HG03060 (cell line): ENCODE measurements around the gene S100A14.
"Not testable (repeated sequence)": the region's sequence is repeated elsewhere in the genome, so short reads cannot be mapped to it uniquely, and the experiment has no call there.

ENCODE experiments used
- ATAC-seq: cut with Tn5 transposase; IDR thresholded peaks from one replicate; pipeline ENCODE4 v1.9.1; 2021; ENCODE audit warnings: low read depth, moderate number of reproducible peaks; ENCODE audit not compliant: unreplicated experiment

Gene S100A14

DNA sequence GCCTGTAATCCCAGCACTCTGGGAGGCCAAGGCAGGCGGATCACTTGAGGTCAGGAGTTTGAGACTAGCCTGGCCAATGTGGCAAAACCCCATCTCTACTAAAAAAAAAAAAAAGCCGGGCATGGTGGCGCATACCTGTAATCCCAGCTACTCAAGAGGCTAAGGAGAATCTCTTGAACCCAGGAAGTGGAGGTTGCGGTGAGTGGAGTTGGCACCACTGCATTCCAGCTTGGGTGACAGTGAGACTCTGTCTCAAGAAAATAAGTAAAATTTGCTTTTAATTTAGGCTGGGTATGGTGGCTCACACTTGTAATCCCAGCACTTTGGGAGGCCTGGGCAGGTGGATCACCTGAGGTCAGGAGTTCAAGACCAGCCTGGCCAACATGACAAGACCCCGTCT is 24.1 kb upstream of the S100A14 start:
- not testable (repeated sequence) for ATAC-seq

DNA sequence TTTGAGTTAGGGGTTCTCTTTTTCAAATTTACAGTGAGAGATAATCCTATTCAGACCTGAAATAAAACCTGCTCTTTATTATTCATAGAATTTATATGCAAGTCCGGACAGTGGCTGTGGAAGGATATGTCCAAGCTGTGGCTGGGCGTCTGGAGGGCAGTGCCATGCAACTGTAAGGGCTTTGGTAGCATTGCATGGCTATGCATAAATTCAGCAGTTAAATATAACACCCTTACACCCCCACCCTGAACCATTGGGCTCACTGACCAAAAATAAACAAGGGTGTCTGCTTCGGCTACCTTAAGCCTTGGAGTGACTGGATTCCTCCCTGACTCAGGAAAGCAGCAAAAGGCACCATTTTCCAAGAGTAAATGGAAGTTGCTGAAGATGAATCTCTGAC is 23.2 kb upstream of the S100A14 start:
- ATAC-seq, result no peak

DNA sequence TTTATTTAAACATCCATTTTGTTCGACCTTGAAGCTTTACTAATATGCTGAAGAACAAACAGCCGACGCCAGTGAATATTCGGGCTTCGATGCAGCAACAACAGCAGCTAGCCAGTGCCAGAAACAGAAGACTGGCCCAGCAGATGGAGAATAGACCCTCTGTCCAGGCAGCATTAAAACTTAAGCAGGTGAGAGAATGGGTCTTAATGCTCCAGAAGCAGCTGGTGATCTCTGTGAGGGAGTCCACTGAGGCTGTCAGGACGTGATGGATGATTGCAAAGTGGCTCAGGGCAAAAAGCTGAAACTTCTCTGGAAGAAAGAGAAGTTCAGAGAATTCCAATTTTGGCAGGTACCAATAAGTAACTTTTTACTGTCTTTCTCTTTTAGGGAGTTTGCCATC is 22.1 kb upstream of the S100A14 start:
- no peak for ATAC-seq

- ATAC-seq, result no peak
Measured at GRCh38 chr1:153636312-153636711, 20.2 kb upstream of the S100A14 start.

DNA sequence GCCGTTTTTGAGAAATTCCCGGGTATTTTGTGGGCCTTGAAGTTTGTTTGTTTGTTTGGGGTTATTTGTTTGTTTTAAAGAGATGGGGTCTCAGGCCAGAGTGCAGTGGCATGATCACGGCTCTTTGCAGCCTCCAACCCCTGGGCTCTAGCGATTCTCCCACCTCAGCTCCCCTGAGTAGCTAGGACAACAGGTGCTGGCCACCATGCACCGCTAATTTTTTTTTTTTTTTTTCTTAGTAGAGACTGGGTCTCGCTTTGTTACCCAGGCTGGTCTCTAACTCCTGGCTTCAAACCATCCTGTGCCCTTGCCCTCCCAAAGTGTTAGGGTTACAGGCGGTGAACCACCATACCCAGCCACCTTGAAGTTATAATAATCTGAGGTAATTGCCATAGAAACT is 19.7 kb upstream of the S100A14 start:
- no peak for ATAC-seq

DNA sequence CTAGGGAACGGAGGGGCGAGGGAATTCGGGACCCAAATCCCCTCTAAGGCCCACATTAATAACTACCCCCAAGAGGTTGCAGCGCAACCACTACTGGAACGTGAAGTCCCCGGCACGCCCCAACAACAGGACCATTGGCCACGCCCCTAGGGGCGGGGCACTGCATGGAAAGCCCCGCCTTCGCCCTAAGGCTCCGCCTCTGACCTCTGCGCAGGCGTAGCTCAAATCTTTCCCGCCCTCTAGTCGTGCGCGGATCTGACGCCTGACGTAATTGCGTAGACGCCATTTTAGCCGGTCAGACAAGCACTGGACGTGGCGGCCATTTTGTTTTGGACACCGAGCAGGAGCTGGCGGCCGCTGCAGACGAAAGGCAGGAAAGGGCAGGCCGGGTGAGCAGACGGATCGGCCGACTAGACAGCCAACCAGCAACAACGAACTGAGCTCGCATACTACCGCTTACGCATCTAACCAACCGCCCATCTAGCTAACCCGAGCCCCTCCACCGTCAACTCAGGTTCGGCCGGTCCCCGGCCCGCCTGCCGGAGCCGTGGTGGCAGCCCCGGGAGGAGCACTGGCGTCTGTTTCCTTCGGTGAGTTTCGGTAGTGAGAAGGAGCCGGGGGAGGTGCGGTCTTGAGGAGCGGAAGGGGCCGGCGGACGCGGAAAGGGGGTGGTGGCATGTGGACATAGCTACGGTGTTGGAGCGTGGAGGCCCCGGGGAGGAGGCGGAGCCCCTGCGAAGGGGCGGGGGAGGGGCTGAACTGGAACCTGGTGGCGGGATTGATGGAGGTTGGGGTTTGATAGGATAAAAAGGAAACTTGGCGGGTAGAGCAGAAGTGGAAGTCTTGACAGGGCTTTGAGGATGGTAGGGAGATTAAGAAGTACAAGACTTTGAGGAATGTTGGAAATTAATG is 17.9 kb upstream of the S100A14 start, which contains the start of gene CHTOP:
Gene CHTOP (plus strand): TSS at position 313 of the 912 bp plus-strand sequence. CDS start 2,523 bp downstream, outside the sequence.
- peak; percentile 82 for ATAC-seq

DNA sequence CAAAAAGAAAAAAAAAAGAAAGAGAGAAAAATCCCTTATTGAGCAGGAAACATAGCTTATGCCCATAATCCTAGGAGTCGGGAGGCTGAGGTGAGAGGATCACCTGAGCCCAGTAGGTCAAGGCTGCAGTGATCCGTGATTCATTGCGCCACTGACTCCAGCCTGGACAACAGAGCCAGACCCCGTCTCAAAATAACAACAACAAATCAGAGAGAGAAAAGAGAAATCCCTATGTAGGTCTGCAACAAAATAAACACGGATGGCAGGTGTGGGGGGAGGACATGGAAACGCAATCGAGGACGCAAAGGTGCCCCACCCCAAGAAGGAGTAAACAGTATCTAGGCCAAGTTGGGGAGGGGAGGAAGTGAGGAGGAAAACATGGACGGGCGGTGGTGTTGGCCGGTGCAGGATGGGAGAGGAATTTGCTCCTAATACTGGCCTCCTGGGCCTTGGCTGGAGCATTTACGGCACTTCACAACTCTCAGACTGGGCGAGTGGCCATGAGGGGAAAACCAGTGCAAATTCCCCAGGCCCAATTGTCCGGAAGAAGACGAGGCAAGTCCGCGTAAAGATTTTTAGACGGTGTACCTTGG is 17.1 kb upstream of the S100A14 start:
- peak; percentile 12 for ATAC-seq

- ATAC-seq, result no peak
Measured at GRCh38 chr1:153631047-153632022, 15.2 kb upstream of the S100A14 start.

GRCh38 chr1:153630384-153630783 is 14.3 kb upstream of the S100A14 start:
- no peak for ATAC-seq

DNA sequence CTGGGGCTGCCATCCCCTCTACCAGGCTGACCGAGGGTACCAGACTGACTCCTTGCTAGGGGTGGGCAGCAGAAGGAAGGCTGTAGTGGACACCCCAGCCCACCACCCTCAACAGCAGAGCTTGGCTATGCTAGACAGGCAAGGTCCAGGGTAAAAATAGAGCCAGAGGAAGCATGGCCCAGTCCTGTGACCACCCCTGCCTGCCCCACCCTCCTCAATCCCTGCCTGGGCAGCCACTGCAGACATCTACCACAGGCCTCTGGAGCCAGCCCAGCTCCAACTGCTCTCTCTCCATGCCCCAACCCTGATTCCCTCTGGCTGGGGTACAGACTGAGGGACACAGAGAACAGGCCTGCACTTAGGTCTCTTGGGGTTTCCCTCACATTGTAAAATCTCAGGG is 13.8 kb upstream of the S100A14 start:
- ATAC-seq, result no peak

- no peak for ATAC-seq
Measured at GRCh38 chr1:153629343-153629665, 13.2 kb upstream of the S100A14 start.

GRCh38 chr1:153628638-153629342 is 12.7 kb upstream of the S100A14 start:
- ATAC-seq, result no peak

- no peak for ATAC-seq
Measured at GRCh38 chr1:153627715-153628626, 11.8 kb upstream of the S100A14 start, which contains the start of gene S100A1. S100A1 (plus strand) TSS chr1:153628434; CDS start chr1:153630522, 2,088 bp downstream.

- no peak for ATAC-seq
Measured at GRCh38 chr1:153626904-153627714, 11.0 kb upstream of the S100A14 start, which contains the start of gene S100A13. S100A13 (minus strand) TSS chr1:153627505; CDS start chr1:153626472, 1,033 bp downstream.

GRCh38 chr1:153626477-153626903 is 10.4 kb upstream of the S100A14 start:
- no peak for ATAC-seq

DNA sequence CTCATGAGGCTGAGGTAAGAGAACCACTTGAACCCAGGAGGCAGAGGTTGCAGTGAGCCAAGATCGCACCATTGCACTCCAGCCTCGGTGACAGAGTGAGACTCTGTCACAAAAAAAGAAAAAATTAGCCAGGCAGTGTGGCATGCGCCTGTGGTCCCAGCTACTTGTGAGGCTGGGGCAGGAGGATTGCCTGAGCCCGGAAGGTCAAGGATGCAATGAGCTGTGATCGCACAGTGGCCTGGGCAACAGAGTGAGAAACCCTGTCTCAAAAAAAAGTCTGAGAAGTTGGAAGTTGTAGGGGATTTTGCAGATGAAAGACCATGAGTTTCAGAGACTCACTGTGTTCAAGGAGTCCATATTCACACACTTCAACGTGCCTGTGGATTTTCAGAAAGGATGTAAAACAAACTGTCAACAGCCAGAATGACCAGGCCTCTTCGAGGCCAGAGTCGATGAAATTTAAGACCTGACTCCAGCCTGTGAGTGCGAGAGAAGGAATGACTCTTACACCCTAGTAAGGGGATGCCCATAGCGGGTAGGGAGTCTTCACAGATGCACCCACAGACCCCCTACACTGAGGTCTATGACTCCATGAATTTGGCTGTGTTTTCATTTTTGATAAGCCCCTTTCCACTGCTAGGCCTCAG is 9.0 kb upstream of the S100A14 start:
- no peak for ATAC-seq

GRCh38 chr1:153623101-153623500 is 7.0 kb upstream of the S100A14 start:
- no peak for ATAC-seq

DNA sequence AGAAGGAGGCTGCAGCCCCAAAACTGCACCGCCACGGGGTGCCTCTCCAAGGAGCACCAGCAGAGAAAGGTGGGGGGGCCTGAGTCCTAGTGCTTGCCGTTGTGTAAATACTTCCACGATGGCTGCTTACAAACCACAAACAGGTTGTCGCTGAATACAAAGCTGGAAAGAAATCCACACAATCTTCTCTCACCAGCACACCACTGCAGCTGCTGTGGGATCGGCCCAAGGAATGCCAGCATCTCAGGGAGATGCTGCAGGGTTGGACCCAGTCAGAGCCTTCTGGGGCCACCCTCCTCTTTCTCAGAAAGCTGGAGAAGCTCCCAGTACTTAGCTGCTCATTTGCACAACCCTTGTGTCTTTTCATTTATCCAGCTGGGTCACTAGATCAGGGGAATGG is 3.0 kb upstream of the S100A14 start:
- no peak for ATAC-seq
